HG03342 (cell line): ENCODE data around the gene NRSN2.
A peak's percentile ranks its signal among the peaks of the same experiment; 100 is the strongest.

Source experiments
- ATAC-seq: cut with Tn5 transposase; IDR thresholded peaks from one replicate; pipeline ENCODE4 v1.9.1; 2021; ENCODE audit warnings: mild to moderate bottlenecking, moderate library complexity; ENCODE audit not compliant: unreplicated experiment

Gene NRSN2

GRCh38 chr20:346640-347316 lies at the start of gene NRSN2:
TSS of gene NRSN2 (plus strand) at chr20:347111. CDS start at chr20:349644, 2,533 bp downstream.
- peak; percentile 34 for ATAC-seq

GRCh38 chr20:297925-298775 lies 48.8 kb upstream of the NRSN2 start:
- peak; percentile 20 for ATAC-seq

GRCh38 chr20:298776-299391 lies 48.0 kb upstream of the NRSN2 start:
- ATAC-seq = no peak

- ATAC-seq = no peak
Observed at GRCh38 chr20:300345-300990, 46.4 kb upstream of the NRSN2 start.

GRCh38 chr20:301886-302848 lies 44.7 kb upstream of the NRSN2 start:
- ATAC-seq = no peak

GRCh38 chr20:305745-306144 lies 41.2 kb upstream of the NRSN2 start:
- ATAC-seq = no peak

- no peak for ATAC-seq
Observed at GRCh38 chr20:308427-309038, 38.4 kb upstream of the NRSN2 start.

- ATAC-seq = no peak
Observed at GRCh38 chr20:309306-309840, 37.5 kb upstream of the NRSN2 start.

- peak; percentile 99 for ATAC-seq
Observed at GRCh38 chr20:309841-310644, 36.9 kb upstream of the NRSN2 start.

- ATAC-seq = no peak
Observed at GRCh38 chr20:310645-311044, 36.3 kb upstream of the NRSN2 start.

- ATAC-seq = no peak
Observed at GRCh38 chr20:311609-312008, 35.3 kb upstream of the NRSN2 start.

- no peak for ATAC-seq
Observed at GRCh38 chr20:312067-312466, 34.8 kb upstream of the NRSN2 start.

- no peak for ATAC-seq
Observed at GRCh38 chr20:312866-313265, 34.0 kb upstream of the NRSN2 start.

- no peak for ATAC-seq
Observed at GRCh38 chr20:313402-313801, 33.5 kb upstream of the NRSN2 start.

GRCh38 chr20:313948-314347 lies 33.0 kb upstream of the NRSN2 start:
- ATAC-seq = no peak

GRCh38 chr20:316316-317068 lies 30.4 kb upstream of the NRSN2 start:
- no peak for ATAC-seq

GRCh38 chr20:324177-325044 lies 22.5 kb upstream of the NRSN2 start:
- ATAC-seq = peak; percentile 45
